SU-DHL-6 (cell line): ENCODE measurements around the gene PPP4R1.

Source experiments
- H2AFZ ChIP-seq: fragments of 200-600 bp; sonication (generic); 2 replicates; pipeline ENCODE4 v1.6.1; 2014; ENCODE audit warnings: low read depth, mild to moderate bottlenecking, moderate library complexity, mixed read lengths, antibody characterized with exemption, low read length; ENCODE audit not compliant: severe bottlenecking
- H3F3A ChIP-seq: fragments of 200-600 bp; shearing (Covaris generic); 2 replicates; pipeline ENCODE4 v1.6.0; 2016; ENCODE audit warnings: antibody characterized with exemption, mild to moderate bottlenecking; ENCODE audit not compliant: insufficient read depth
- H3K27ac ChIP-seq: fragments of 200-600 bp; sonication (generic); 2 replicates; pipeline ENCODE4 v1.5.1; 2016; ENCODE audit warnings: low read depth, mild to moderate bottlenecking, low read length, moderate library complexity, mixed read lengths
- H3K27me3 ChIP-seq: fragments of 200-600 bp; sonication (generic), shearing (Covaris generic); 2 replicates; pipeline ENCODE4 v1.6.0; 2014; ENCODE audit warnings: mild to moderate bottlenecking, low read length
- H3K36me3 ChIP-seq: fragments of 200-600 bp; sonication (generic); 2 replicates; pipeline ENCODE4 v1.6.1; 2014; ENCODE audit warnings: mild to moderate bottlenecking, low read length, mixed read lengths
- H3K4me2 ChIP-seq: fragments of 300-600, 200-600 bp; shearing (Covaris generic), sonication (generic); 2 replicates; pipeline ENCODE4 v1.6.0; 2014; ENCODE audit warnings: low read length, low read depth, mild to moderate bottlenecking; ENCODE audit not compliant: poor library complexity, severe bottlenecking
- H3K4me3 ChIP-seq: fragments of 200-600 bp; sonication (generic); 2 replicates; pipeline ENCODE4 v1.5.1; 2014; ENCODE audit warnings: antibody characterized with exemption, low read length, mild to moderate bottlenecking, mixed read lengths; ENCODE audit not compliant: insufficient read depth, poor library complexity, severe bottlenecking
- H3K79me2 ChIP-seq: fragments of 200-600 bp; sonication (generic); 2 replicates; pipeline ENCODE4 v1.6.1; 2014; ENCODE audit warnings: mild to moderate bottlenecking, low read length, moderate library complexity; ENCODE audit not compliant: insufficient read depth
- H3K9ac ChIP-seq: fragments of 200-600 bp; sonication (generic); 2 replicates; pipeline ENCODE4 v1.7.0; 2014; ENCODE audit warnings: mild to moderate bottlenecking, low read length
- H3K9me2 ChIP-seq: fragments of 200-600 bp; sonication (generic); replicated peaks from 2 replicates; pipeline ENCODE4 v1.6.1; 2014; ENCODE audit warnings: low read length; ENCODE audit not compliant: insufficient read depth
- H3K9me3 ChIP-seq: fragments of 200-600 bp; sonication (generic); 2 replicates; pipeline ENCODE4 v1.6.1; 2014; ENCODE audit warnings: low read length, mixed read lengths; ENCODE audit not compliant: insufficient read depth
- H4K20me1 ChIP-seq: fragments of 200-600 bp; sonication (generic); 2 replicates; pipeline ENCODE4 v1.6.1; 2014; ENCODE audit warnings: low read depth, mild to moderate bottlenecking, antibody characterized with exemption, low read length, moderate library complexity, mixed read lengths
- CTCF ChIP-seq: fragments of 200-600 bp; sonication (generic); IDR thresholded peaks from one replicate; pipeline ENCODE4 v1.5.1; 2017; ENCODE audit warnings: antibody characterized with exemption, mild to moderate bottlenecking, low read length, moderate library complexity; ENCODE audit not compliant: insufficient read depth, poor library complexity, severe bottlenecking
- EZH2phosphoT487 ChIP-seq: fragments of 200-600 bp; sonication (generic), shearing (Covaris generic); conservative IDR thresholded peaks from 2 replicates; pipeline ENCODE4 v1.6.1; 2018; ENCODE audit warnings: mild to moderate bottlenecking, antibody characterized with exemption, low read length, moderate library complexity, mixed read lengths

The PPP4R1 gene

DNA sequence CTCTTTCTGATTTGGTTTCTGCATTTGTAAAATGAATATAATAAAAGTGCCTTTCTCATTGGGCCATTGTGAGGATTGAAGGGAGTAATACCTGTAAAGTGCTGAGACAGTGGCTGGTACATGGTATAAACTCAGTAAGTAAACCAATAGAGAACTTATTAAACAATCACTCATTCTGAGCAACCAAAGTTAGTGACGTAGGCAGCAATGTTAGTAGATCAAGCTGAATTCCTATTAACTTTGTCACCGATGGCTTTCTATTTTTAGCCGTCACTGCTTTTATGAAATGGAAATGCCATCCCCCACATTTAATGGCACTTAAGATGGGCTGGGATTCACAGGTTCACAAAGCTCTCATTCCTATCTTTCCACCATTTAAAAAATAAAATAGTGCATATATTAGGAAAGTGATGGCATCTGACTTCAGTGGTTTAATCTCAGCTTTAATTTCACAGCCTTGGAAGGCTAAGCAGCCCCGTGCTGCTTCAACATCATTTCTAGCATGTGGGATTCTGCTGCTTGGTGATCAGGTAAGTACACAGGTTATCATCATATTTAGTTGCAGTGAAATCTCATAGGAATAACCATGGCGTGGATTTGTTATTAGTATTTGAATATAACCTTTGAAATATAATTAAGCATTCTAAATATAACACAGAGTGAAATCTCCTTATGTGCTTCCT lies 17.6 kb upstream of the PPP4R1 start:
- Histone ChIP-seq H3K4me2 (no peak overlapping the region), H3K36me3 (no peaks in the 10 kb centered on the region), H3K9me3 (no peaks in the 10 kb centered on the region), H3K4me3 (no peak overlapping the region), H3F3A (no peaks in the 10 kb centered on the region), H3K79me2 (no peaks in the 10 kb centered on the region), H3K9ac (no peak overlapping the region), H3K9me2 (no peaks in the 10 kb centered on the region), H4K20me1 (no peaks in the 10 kb centered on the region), H2AFZ (no peak overlapping the region), H3K27me3 (no peaks in the 10 kb centered on the region), H3K27ac (no peak overlapping the region)
- TF ChIP-seq CTCF: no peak
- no peak for TF ChIP-seq EZH2phosphoT487

GRCh38 chr18:9630444-9630843 lies 16.1 kb upstream of the PPP4R1 start:
- Histone ChIP-seq H3K9ac (no peak overlapping the region), H3K27me3 (no peaks in the 10 kb centered on the region)
- TF ChIP-seq EZH2phosphoT487 (no peak), CTCF (no peak)

GRCh38 chr18:9629709-9630108 lies 15.3 kb upstream of the PPP4R1 start:
- Histone ChIP-seq H3K27me3 (no peaks in the 10 kb centered on the region), H3K4me2 (no peak overlapping the region), H3K9me2 (no peaks in the 10 kb centered on the region)

More at GRCh38 chr18:9630444-9630843, 16.1 kb upstream of the PPP4R1 start:
- no peaks in the 10 kb centered on the region for H4K20me1 ChIP-seq
- H3K27ac ChIP-seq: no peak overlapping the region
- H3K9me2 ChIP-seq: no peaks in the 10 kb centered on the region
- H2AFZ ChIP-seq: no peak overlapping the region
- H3K4me3 ChIP-seq: no peak overlapping the region
- H3K9me3 ChIP-seq: no peaks in the 10 kb centered on the region
- H3K4me2 ChIP-seq: no peak overlapping the region
- H3K36me3 ChIP-seq: no peaks in the 10 kb centered on the region
- H3F3A ChIP-seq: no peaks in the 10 kb centered on the region
- H3K79me2 ChIP-seq: no peaks in the 10 kb centered on the region

More at GRCh38 chr18:9629709-9630108, 15.3 kb upstream of the PPP4R1 start:
- no peak overlapping the region for H3K9ac ChIP-seq
- H4K20me1 ChIP-seq: no peaks in the 10 kb centered on the region
- H3K9me3 ChIP-seq: no peaks in the 10 kb centered on the region
- no peaks in the 10 kb centered on the region for H3K79me2 ChIP-seq
- no peak overlapping the region for H3K4me3 ChIP-seq
- no peak overlapping the region for H3K27ac ChIP-seq
- no peak for TF ChIP-seq EZH2phosphoT487
- no peak for TF ChIP-seq CTCF
- no peaks in the 10 kb centered on the region for H3F3A ChIP-seq
- no peak overlapping the region for H2AFZ ChIP-seq
- H3K36me3 ChIP-seq: no peaks in the 10 kb centered on the region
